BLaER1 treated with 17β-estradiol and CSF1 and Interleukin-3, amounts not matched to agents 10 nM and 100 nM (cell line): ENCODE results near the gene CPNE5.

Experiments used
- H3K27ac ChIP-seq, 11 experiments: shearing (Covaris generic); formaldehyde crosslinking; 2 replicates each; pipeline ENCODE4 v1.8.1; 2022
- H3K27me3 ChIP-seq, 11 experiments: shearing (Covaris generic); formaldehyde crosslinking; 2 replicates each; pipeline ENCODE4 v1.8.1; 2022
- H3K36me3 ChIP-seq, 11 experiments: shearing (Covaris generic); formaldehyde crosslinking; 2 replicates each; pipeline ENCODE4 v1.8.1; 2022
- H3K4me1 ChIP-seq, 10 experiments: shearing (Covaris generic); formaldehyde crosslinking; 2 replicates each; pipeline ENCODE4 v1.8.1; 2022
- H3K4me2 ChIP-seq, 11 experiments: shearing (Covaris generic); formaldehyde crosslinking; 2 replicates each; pipeline ENCODE4 v1.8.1; 2022
- H3K4me3 ChIP-seq, 10 experiments: shearing (Covaris generic); formaldehyde crosslinking; 2 replicates each; pipeline ENCODE4 v1.8.1; 2022
- H3K9ac ChIP-seq, 11 experiments: shearing (Covaris generic); formaldehyde crosslinking; 2 replicates each; pipeline ENCODE4 v1.8.1; 2022
- H3K9me3 ChIP-seq, 11 experiments: shearing (Covaris generic); formaldehyde crosslinking; replicated peaks in 1 of 11; 2 replicates each; pipeline ENCODE4 v1.8.1; 2022
- H4K20me1 ChIP-seq, 11 experiments: shearing (Covaris generic); formaldehyde crosslinking; 2 replicates each; pipeline ENCODE4 v1.8.1; 2022
- Cebpa-rat ChIP-seq, 11 experiments: shearing (Covaris generic); IDR thresholded peaks; 2 replicates each; pipeline ENCODE4 v1.8.1; 2022

The CPNE5 gene

GRCh38 chr6:36851626-36852025 lies 12.4 kb upstream of the CPNE5 start:
- H4K20me1 ChIP-seq, result peaks cover 0 to 22% (median 0%) of the 10 kb centered on the region in 11 experiments; a peak in 4 of 22 replicates
- TF ChIP-seq Cebpa-rat (IDR thresholded peaks at IDR 0.05), result 0 out of 22 replicates have a peak, but pooled peaks of 1 of the 11 experiments have one; percentile 24
- peaks cover 11 to 48% (median 32%) of the 10 kb centered on the region in 11 experiments for H3K36me3 ChIP-seq
- H3K27ac ChIP-seq, result peak overlapping the region in 9 of 11 experiments; percentile 34 to 87 (median 81); a peak in 15 of 22 replicates
- H3K9ac ChIP-seq, result peak overlapping the region in 6 of 11 experiments; percentile 1 to 68 (median 14); a peak in 6 of 22 replicates
- H3K4me1 ChIP-seq, result peaks cover 60 to 89% (median 81%) of the 10 kb centered on the region in 10 experiments
- H3K9me3 ChIP-seq, result peaks cover 0 to 18% (median 0%) of the 10 kb centered on the region in 11 experiments; a peak in 6 of 22 replicates
- no peak overlapping the region for H3K4me3 ChIP-seq
- H3K4me2 ChIP-seq, result peak overlapping the region; percentile 1 to 92 (median 68); a peak in 20 of 22 replicates
- H3K27me3 ChIP-seq, result no peaks in the 10 kb centered on the region

GRCh38 chr6:36851149-36851614 lies 11.9 kb upstream of the CPNE5 start:
- peak overlapping the region in 6 of 11 experiments; percentile 1 to 68 (median 14); a peak in 5 of 22 replicates for H3K9ac ChIP-seq
- peaks cover 0 to 18% (median 0%) of the 10 kb centered on the region in 11 experiments; a peak in 6 of 22 replicates for H3K9me3 ChIP-seq
- H3K4me2 ChIP-seq, result peak overlapping the region; percentile 1 to 94 (median 85); a peak in 21 of 22 replicates
- no peaks in the 10 kb centered on the region for H3K27me3 ChIP-seq
- peaks cover 60 to 88% (median 81%) of the 10 kb centered on the region in 10 experiments for H3K4me1 ChIP-seq
- H3K4me3 ChIP-seq, result no peak overlapping the region
- TF ChIP-seq Cebpa-rat (IDR thresholded peaks at IDR 0.05), result no peak
- peak overlapping the region in 5 of 11 experiments; percentile 68 to 87 (median 83); a peak in 12 of 22 replicates for H3K27ac ChIP-seq
- H3K36me3 ChIP-seq, result peaks cover 9 to 44% (median 27%) of the 10 kb centered on the region in 11 experiments
- peaks cover 0 to 22% (median 0%) of the 10 kb centered on the region in 11 experiments; a peak in 4 of 22 replicates for H4K20me1 ChIP-seq

- H3K4me1 ChIP-seq, result peaks cover 60 to 80% (median 75%) of the 10 kb centered on the region in 10 experiments
- peak overlapping the region; percentile 76 to 99 (median 93) for H3K4me2 ChIP-seq
- no peak overlapping the region for H3K4me3 ChIP-seq
- H3K9ac ChIP-seq, result peak overlapping the region in 1 of 11 experiments; percentile 57; a peak in 2 of 22 replicates
- no peaks in the 10 kb centered on the region for H3K27me3 ChIP-seq
- no peak overlapping the region for H3K27ac ChIP-seq
- no peak for TF ChIP-seq Cebpa-rat (IDR thresholded peaks at IDR 0.05)
- H4K20me1 ChIP-seq, result peaks cover 0 to 22% (median 0%) of the 10 kb centered on the region in 11 experiments; a peak in 3 of 22 replicates
- H3K36me3 ChIP-seq, result peaks cover 0 to 32% (median 16%) of the 10 kb centered on the region in 11 experiments; a peak in 18 of 22 replicates
- H3K9me3 ChIP-seq, result peaks cover 0 to 18% (median 0%) of the 10 kb centered on the region in 11 experiments; a peak in 6 of 22 replicates
Observed at GRCh38 chr6:36850021-36850420, 10.8 kb upstream of the CPNE5 start.

DNA sequence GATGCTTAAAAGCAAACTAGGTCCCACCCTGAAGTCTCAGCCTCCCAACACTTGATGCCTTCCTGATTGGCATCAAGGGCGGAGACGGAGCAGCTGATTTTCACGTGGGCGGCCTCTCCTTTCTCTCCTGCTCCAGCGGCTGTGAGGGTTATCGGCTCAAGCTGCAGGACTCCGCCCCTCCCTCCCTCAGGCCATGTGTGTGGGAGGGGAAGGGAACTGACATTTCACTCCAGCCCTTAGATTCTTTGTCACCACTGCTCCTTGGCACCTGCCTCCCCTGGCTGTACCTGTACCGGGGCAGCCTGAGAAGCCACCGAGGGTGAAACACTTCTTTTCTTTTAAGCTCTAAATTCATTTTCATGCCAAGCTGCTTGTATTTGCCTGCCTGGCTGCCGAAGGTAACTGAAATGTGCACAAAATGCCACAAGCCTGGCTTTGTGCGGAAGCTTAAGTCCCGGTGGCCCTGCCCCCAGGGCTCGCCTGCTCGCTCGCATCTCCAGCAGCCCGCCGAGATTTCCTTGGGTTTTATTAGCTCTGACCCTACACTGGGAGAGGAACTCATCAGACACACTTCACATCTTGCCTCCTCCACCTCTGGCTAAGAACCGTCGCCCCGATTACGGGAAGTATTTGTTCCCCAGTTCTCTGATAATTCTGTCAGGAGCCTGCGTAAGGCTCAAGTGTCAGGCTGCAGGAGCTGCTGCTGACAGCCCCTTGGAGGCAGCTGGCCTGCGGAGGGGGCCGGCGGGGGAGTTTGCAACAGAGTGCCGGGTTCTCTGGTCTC lies 9.6 kb upstream of the CPNE5 start:
- TF ChIP-seq Cebpa-rat (IDR thresholded peaks at IDR 0.05), result no peak
- Histone ChIP-seq H3K27ac (peak overlapping the region in 9 of 11 experiments; percentile 11 to 41 (median 20); a peak in 14 of 22 replicates), H3K4me2 (peak overlapping the region; percentile 76 to 99 (median 93)), H3K9ac (peak overlapping the region; percentile 17 to 59 (median 55); a peak in 20 of 22 replicates), H3K36me3 (peaks cover 0 to 21% (median 4%) of the 10 kb centered on the region in 11 experiments; a peak in 11 of 22 replicates), H3K4me3 (peak overlapping the region; percentile 33 to 58 (median 44); a peak in 18 of 20 replicates), H3K4me1 (peaks cover 59 to 74% (median 65%) of the 10 kb centered on the region in 10 experiments), H3K27me3 (no peaks in the 10 kb centered on the region), H3K9me3 (peaks cover 0 to 12% (median 0%) of the 10 kb centered on the region in 11 experiments; a peak in 5 of 22 replicates), H4K20me1 (peaks cover 0 to 31% (median 0%) of the 10 kb centered on the region in 11 experiments; a peak in 5 of 22 replicates)

- Histone ChIP-seq H3K4me1 (peaks cover 51 to 66% (median 57%) of the 10 kb centered on the region in 10 experiments), H3K27ac (peak overlapping the region in 1 of 11 experiments; percentile 14; a peak in 1 of 22 replicates), H3K36me3 (peaks cover 0 to 13% (median 0%) of the 10 kb centered on the region in 11 experiments; a peak in 5 of 22 replicates), H3K9me3 (peaks cover 0 to 8% (median 0%) of the 10 kb centered on the region in 11 experiments; a peak in 2 of 22 replicates), H3K4me2 (peak overlapping the region; percentile 76 to 99 (median 93)), H3K4me3 (no peak overlapping the region), H3K27me3 (peaks cover 0 to 7% (median 0%) of the 10 kb centered on the region in 11 experiments; a peak in 2 of 22 replicates), H4K20me1 (peaks cover 0 to 31% (median 0%) of the 10 kb centered on the region in 11 experiments; a peak in 5 of 22 replicates), H3K9ac (0 out of 22 replicates have a peak overlapping the region, but pooled peaks of 2 of the 11 experiments have one; percentile 53 to 59)
- TF ChIP-seq Cebpa-rat (IDR thresholded peaks at IDR 0.05), result no peak
Observed at GRCh38 chr6:36847991-36848390, 8.7 kb upstream of the CPNE5 start.

GRCh38 chr6:36847152-36847551 lies 7.9 kb upstream of the CPNE5 start:
- Histone ChIP-seq H3K9me3 (peaks cover 0 to 8% (median 0%) of the 10 kb centered on the region in 11 experiments; a peak in 2 of 22 replicates), H3K27ac (no peak overlapping the region), H4K20me1 (peaks cover 0 to 31% (median 0%) of the 10 kb centered on the region in 11 experiments; a peak in 6 of 22 replicates), H3K27me3 (peaks cover 0 to 15% (median 2%) of the 10 kb centered on the region in 11 experiments; a peak in 8 of 22 replicates), H3K4me1 (peaks cover 44 to 63% (median 52%) of the 10 kb centered on the region in 10 experiments), H3K4me3 (no peak overlapping the region), H3K9ac (no peak overlapping the region), H3K36me3 (peaks cover 0 to 8% (median 0%) of the 10 kb centered on the region in 11 experiments; a peak in 4 of 22 replicates), H3K4me2 (peak overlapping the region in 3 of 11 experiments; percentile 91 to 94 (median 93); a peak in 1 of 22 replicates)
- TF ChIP-seq Cebpa-rat (IDR thresholded peaks at IDR 0.05), result no peak

DNA sequence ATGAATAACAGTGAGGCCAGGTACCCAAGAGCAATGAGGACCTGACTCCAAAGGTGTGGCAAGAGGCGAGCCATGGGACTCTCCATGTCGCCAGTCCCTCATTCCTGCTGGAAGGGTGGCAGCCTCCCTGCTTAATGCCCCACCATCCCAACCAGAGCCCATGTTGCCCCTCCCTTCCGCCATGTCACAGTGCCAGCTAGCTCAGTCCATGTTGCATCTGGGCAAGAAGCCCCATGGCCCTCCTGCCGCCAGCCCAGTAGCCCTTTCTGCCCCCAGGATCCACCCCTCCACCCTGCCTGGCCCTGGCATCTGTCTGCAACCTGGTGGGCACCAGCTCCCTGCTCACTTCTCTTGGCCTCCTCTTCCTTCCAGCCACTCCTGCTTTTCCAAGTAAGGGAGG lies 6.0 kb upstream of the CPNE5 start:
- H3K4me3 ChIP-seq, result no peak overlapping the region
- TF ChIP-seq Cebpa-rat (IDR thresholded peaks at IDR 0.05), result no peak

More for the DNA sequence above, 6.0 kb upstream of the CPNE5 start:
- Histone ChIP-seq H3K27ac (no peak overlapping the region), H4K20me1 (peaks cover 0 to 30% (median 10%) of the 10 kb centered on the region in 11 experiments; a peak in 16 of 22 replicates), H3K36me3 (no peaks in the 10 kb centered on the region), H3K4me2 (peak overlapping the region in 3 of 11 experiments; percentile 25 to 35 (median 28); a peak in 1 of 22 replicates), H3K27me3 (peaks cover 12 to 33% (median 21%) of the 10 kb centered on the region in 11 experiments), H3K9me3 (no peaks in the 10 kb centered on the region), H3K4me1 (peaks cover 31 to 58% (median 43%) of the 10 kb centered on the region in 10 experiments), H3K9ac (no peak overlapping the region)
